SK-N-SH (cell line): Measurements from ENCODE around the gene CORO6. TPM values are rescaled to one million over a fixed set of nuclear protein-coding genes. Genes with fewer than 3 reads are reported as not detected.

Experiments used
- CTCF ChIA-PET: fragments of 300-600, 350-600 bp; formaldehyde crosslinking; extraction: SDS; loops from one replicate; lab custom pipeline; 2021; lab: Yijun Ruan, JAX
- POLR2A ChIA-PET: fragments of 350-600 bp; sonication (Branson Sonifier 250); formaldehyde crosslinking; extraction: SDS; loops from one replicate; lab custom pipeline; 2020; ENCODE audit warnings: antibody characterized with exemption, inconsistent platforms; lab: Yijun Ruan, JAX
- DNase-seq: peaks from one replicate; pipeline ENCODE4 v3.0.0; 2012
- H2AFZ ChIP-seq: fragments of 200-600 bp; sonication (generic); 2 replicates; pipeline ENCODE4 v1.8.1; 2016; ENCODE audit warnings: antibody characterized with exemption, mild to moderate bottlenecking, low read depth
- H3F3A ChIP-seq: fragments of 200-600 bp; sonication (generic); replicated peaks from 2 replicates; pipeline ENCODE3; 2016; ENCODE audit warnings: antibody characterized with exemption, mild to moderate bottlenecking; ENCODE audit not compliant: insufficient read depth
- H3K27ac ChIP-seq, 2 experiments: fragments of 200-500 bp in 1 of 2; fragments of 200-600 bp in 1 of 2; sonication (Bioruptor generic) in 1 of 2; sonication (generic), shearing (Covaris generic) in 1 of 2; 2 replicates each; pipeline versions ENCODE4 v1.5.1 to v1.6.1; 2014 to 2016; ENCODE audit warnings: low read depth in 2 of 2, inconsistent platforms in 1 of 2, low read length in 1 of 2, mild to moderate bottlenecking in 1 of 2, mixed read lengths in 1 of 2
- H3K27me3 ChIP-seq: fragments of 200-600 bp; sonication (generic), shearing (Covaris generic); 2 replicates; pipeline ENCODE4 v1.6.1; 2016; ENCODE audit warnings: mixed run types; ENCODE audit not compliant: insufficient read depth
- H3K36me3 ChIP-seq, 2 experiments: fragments of 200-500 bp in 1 of 2; fragments of 200-600 bp in 1 of 2; sonication (Bioruptor generic) in 1 of 2; sonication (generic) in 1 of 2; replicated peaks in 1 of 2; 2 replicates each; pipeline versions ENCODE3 to v1.5.1; 2014 to 2016; ENCODE audit warnings: low read length in 1 of 2, mild to moderate bottlenecking in 1 of 2; ENCODE audit not compliant: insufficient read depth in 2 of 2, control insufficient read depth in 1 of 2
- H3K4me1 ChIP-seq, 2 experiments: fragments of 200-500 bp in 1 of 2; fragments of 200-600 bp in 1 of 2; sonication (Bioruptor generic) in 1 of 2; sonication (generic), shearing (Covaris generic) in 1 of 2; 2 replicates each; pipeline versions ENCODE4 v1.5.1 to v1.6.1; 2014 to 2016; ENCODE audit warnings: low read depth in 1 of 2, low read length in 1 of 2, mixed run types in 1 of 2; ENCODE audit not compliant: insufficient read depth in 2 of 2, control insufficient read depth in 1 of 2
- H3K4me2 ChIP-seq: fragments of 200-600 bp; sonication (generic), shearing (Covaris generic); 2 replicates; pipeline ENCODE4 v1.6.1; 2017; ENCODE audit warnings: mixed run types
- H3K4me3 ChIP-seq, 2 experiments: fragments of 200-500 bp in 1 of 2; fragments of 200-600 bp in 1 of 2; sonication (Bioruptor generic) in 1 of 2; sonication (generic), shearing (Covaris generic) in 1 of 2; 2 replicates each; pipeline versions ENCODE4 v1.5.1 to v1.8.1; 2014 to 2016; ENCODE audit warnings: low read depth in 2 of 2, inconsistent platforms in 1 of 2, low read length in 1 of 2, mild to moderate bottlenecking in 1 of 2, mixed read lengths in 1 of 2, moderate library complexity in 1 of 2
- H3K79me2 ChIP-seq: fragments of 200-600 bp; sonication (generic); 2 replicates; pipeline ENCODE4 v1.8.1; 2017; ENCODE audit warnings: mild to moderate bottlenecking; ENCODE audit not compliant: insufficient read depth
- H3K9ac ChIP-seq: fragments of 200-600 bp; sonication (generic); 2 replicates; pipeline ENCODE4 v1.6.1; 2017; ENCODE audit warnings: mixed run types
- H3K9me2 ChIP-seq: fragments of 200-600 bp; sonication (generic); 2 replicates; pipeline ENCODE4 v1.6.1; 2017; ENCODE audit warnings: mixed run types
- H3K9me3 ChIP-seq: fragments of 200-600 bp; sonication (generic); 2 replicates; pipeline ENCODE4 v1.6.1; 2017; ENCODE audit warnings: mixed run types, mild to moderate bottlenecking, moderate library complexity
- H4K20me1 ChIP-seq: fragments of 200-600 bp; sonication (generic); 2 replicates; pipeline ENCODE4 v1.6.1; 2017; ENCODE audit warnings: mild to moderate bottlenecking, mixed run types; ENCODE audit not compliant: insufficient read depth
- CHD2 ChIP-seq: fragments of 150-350 bp; IDR thresholded peaks from 2 replicates; pipeline ENCODE4 v1.6.1; 2018; ENCODE audit warnings: low read length; ENCODE audit not compliant: partially characterized antibody
- ELF1 ChIP-seq: IDR thresholded peaks from 2 replicates; pipeline ENCODE4 v1.4.0; 2012
- FOSL2 ChIP-seq: IDR thresholded peaks from 2 replicates; pipeline ENCODE4 v1.4.0; 2012; ENCODE audit warnings: low read depth, mild to moderate bottlenecking, moderate library complexity, borderline replicate concordance
- JUND ChIP-seq: IDR thresholded peaks from 2 replicates; pipeline ENCODE4 v1.4.0; 2012
- MXI1 ChIP-seq: IDR thresholded peaks from 2 replicates; pipeline ENCODE4 v1.6.1; 2012; ENCODE audit warnings: mild to moderate bottlenecking, low read depth, low read length, improper control_type of control experiment
- RAD21 ChIP-seq: IDR thresholded peaks from 2 replicates; pipeline ENCODE4 v1.6.1; 2012; ENCODE audit warnings: mild to moderate bottlenecking, low read length
- REST ChIP-seq: IDR thresholded peaks from 2 replicates; pipeline ENCODE4 v1.6.1; 2012; ENCODE audit warnings: mild to moderate bottlenecking, low read depth, low read length, moderate library complexity
- YY1 ChIP-seq: IDR thresholded peaks from 2 replicates; pipeline ENCODE4 v1.4.0; 2012; ENCODE audit warnings: low read depth, mild to moderate bottlenecking
- WGBS: methylation state at CpG from one replicate; pipeline ENCODE4 v1.1.6; 2017; ENCODE audit warnings: low lambda C conversion rate; 5-methylcytosine and 5-hydroxymethylcytosine counted together
- polyA plus RNA-seq, 3 experiments: library from polyadenylated mRNA; depleted of rRNA; stranded (reverse); fragments of >200 nt; gene quantifications; 2 replicates each; pipeline ENCODE4 v1.2.3, GENCODE V29; 2012
- TF ChIP-seq, protein P1 (sequence below): fragments of 150-350 bp; IDR thresholded peaks from 2 replicates; pipeline ENCODE4 v1.6.1; 2016; ENCODE audit warnings: mild to moderate bottlenecking, low read depth, low read length
- TF ChIP-seq, protein P2 (sequence below): IDR thresholded peaks from 2 replicates; pipeline ENCODE4; 2012
- TF ChIP-seq, protein P3 (sequence below): fragments of 200-600 bp; sonication (generic); IDR thresholded peaks from 2 replicates; pipeline ENCODE4 v1.6.1; 2017; ENCODE audit warnings: antibody characterized with exemption, mild to moderate bottlenecking, moderate library complexity

Gene CORO6
- polyA plus RNA-seq, 1 of the 3 experiments (the other 2 are of a cell fraction), result 18.4 TPM

GRCh38 chr17:29595107-29595942 lies 27.4 kb downstream of the CORO6 start:
- DNase-seq, result no peak
- ChIA-PET POLR2A (interaction anchor here (0.9 kb wide), 1 partner anchor 26 kb away, joined by 3 read pairs; no protein-coding TSS in a partner anchor), CTCF (interaction anchor here (1.1 to 5.0 kb wide), 8 partner anchors 11 to 226 kb away, joined by 3 to 98 read pairs (median 4); partner anchors contain the start of genes ABHD15 and TP53I13)
- H3K27me3 ChIP-seq, result no peaks in the 10 kb centered on the region
- H4K20me1 ChIP-seq, result peaks cover 4% of the 10 kb centered on the region; the same call in 1 of the 2 replicates
- peaks cover 27 to 63% of the 10 kb centered on the region in 2 experiments for H3K4me1 ChIP-seq
- 57% methylated on average over 5 of the region's 7 CpGs for WGBS
- H3K4me3 ChIP-seq, result peak overlapping the region in 1 of 2 experiments; percentile 89; a peak in 1 of 4 replicates
- no peak for TF ChIP-seq ELF1
- TF ChIP-seq, protein P1, sequence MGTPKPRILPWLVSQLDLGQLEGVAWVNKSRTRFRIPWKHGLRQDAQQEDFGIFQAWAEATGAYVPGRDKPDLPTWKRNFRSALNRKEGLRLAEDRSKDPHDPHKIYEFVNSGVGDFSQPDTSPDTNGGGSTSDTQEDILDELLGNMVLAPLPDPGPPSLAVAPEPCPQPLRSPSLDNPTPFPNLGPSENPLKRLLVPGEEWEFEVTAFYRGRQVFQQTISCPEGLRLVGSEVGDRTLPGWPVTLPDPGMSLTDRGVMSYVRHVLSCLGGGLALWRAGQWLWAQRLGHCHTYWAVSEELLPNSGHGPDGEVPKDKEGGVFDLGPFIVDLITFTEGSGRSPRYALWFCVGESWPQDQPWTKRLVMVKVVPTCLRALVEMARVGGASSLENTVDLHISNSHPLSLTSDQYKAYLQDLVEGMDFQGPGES, result no peak
- no peak for TF ChIP-seq FOSL2
- TF ChIP-seq, protein P2, sequence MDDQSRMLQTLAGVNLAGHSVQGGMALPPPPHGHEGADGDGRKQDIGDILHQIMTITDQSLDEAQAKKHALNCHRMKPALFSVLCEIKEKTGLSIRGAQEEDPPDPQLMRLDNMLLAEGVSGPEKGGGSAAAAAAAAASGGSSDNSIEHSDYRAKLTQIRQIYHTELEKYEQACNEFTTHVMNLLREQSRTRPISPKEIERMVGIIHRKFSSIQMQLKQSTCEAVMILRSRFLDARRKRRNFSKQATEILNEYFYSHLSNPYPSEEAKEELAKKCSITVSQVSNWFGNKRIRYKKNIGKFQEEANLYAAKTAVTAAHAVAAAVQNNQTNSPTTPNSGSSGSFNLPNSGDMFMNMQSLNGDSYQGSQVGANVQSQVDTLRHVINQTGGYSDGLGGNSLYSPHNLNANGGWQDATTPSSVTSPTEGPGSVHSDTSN, result no peak
- H3K9ac ChIP-seq, result no peak overlapping the region
- peaks cover 27% of the 10 kb centered on the region for H3K79me2 ChIP-seq
- peaks cover 22% of the 10 kb centered on the region for H3F3A ChIP-seq
- H2AFZ ChIP-seq, result no peak overlapping the region
- H3K4me2 ChIP-seq, result peak overlapping the region; percentile 93
- H3K9me2 ChIP-seq, result no peaks in the 10 kb centered on the region
- H3K9me3 ChIP-seq, result no peaks in the 10 kb centered on the region
- peak overlapping the region in 1 of 2 experiments; percentile 91; a peak in 2 of 4 replicates for H3K27ac ChIP-seq
- no peaks in the 10 kb centered on the region for H3K36me3 ChIP-seq

- Histone ChIP-seq H3K4me2 (peak overlapping the region; percentile 93), H3K27ac (peak overlapping the region in 1 of 2 experiments; percentile 91; a peak in 2 of 4 replicates)
- WGBS, result 82% methylated on average over 8 of the region's 11 CpGs
These were observed 28.1 kb downstream of the CORO6 start for GRCh38 chr17:29594519-29595090.

More at GRCh38 chr17:29594519-29595090, 28.1 kb downstream of the CORO6 start:
- no peak for DNase-seq
- H3K4me3 ChIP-seq, result peak overlapping the region; percentile 65 to 89
- 0 out of 2 replicates have a peak, but pooled peaks cover 4% of the 10 kb centered on the region for H4K20me1 ChIP-seq
- H2AFZ ChIP-seq, result no peak overlapping the region
- H3K9me2 ChIP-seq, result no peaks in the 10 kb centered on the region
- ChIA-PET CTCF (interaction anchor here (0.6 to 5.0 kb wide), 12 partner anchors 12 to 642 kb away, joined by 3 to 98 read pairs (median 4); partner anchors contain the start of genes ABHD15 and TP53I13), POLR2A (no interaction called here)
- H3F3A ChIP-seq, result peaks cover 29% of the 10 kb centered on the region
- peaks cover 34 to 67% of the 10 kb centered on the region in 2 experiments for H3K4me1 ChIP-seq
- no peak overlapping the region for H3K9ac ChIP-seq
- no peaks in the 10 kb centered on the region for H3K36me3 ChIP-seq
- H3K27me3 ChIP-seq, result no peaks in the 10 kb centered on the region
- peaks cover 24% of the 10 kb centered on the region for H3K79me2 ChIP-seq
- no peaks in the 10 kb centered on the region for H3K9me3 ChIP-seq
- no peak for TF ChIP-seq MXI1
- TF ChIP-seq, protein P3, sequence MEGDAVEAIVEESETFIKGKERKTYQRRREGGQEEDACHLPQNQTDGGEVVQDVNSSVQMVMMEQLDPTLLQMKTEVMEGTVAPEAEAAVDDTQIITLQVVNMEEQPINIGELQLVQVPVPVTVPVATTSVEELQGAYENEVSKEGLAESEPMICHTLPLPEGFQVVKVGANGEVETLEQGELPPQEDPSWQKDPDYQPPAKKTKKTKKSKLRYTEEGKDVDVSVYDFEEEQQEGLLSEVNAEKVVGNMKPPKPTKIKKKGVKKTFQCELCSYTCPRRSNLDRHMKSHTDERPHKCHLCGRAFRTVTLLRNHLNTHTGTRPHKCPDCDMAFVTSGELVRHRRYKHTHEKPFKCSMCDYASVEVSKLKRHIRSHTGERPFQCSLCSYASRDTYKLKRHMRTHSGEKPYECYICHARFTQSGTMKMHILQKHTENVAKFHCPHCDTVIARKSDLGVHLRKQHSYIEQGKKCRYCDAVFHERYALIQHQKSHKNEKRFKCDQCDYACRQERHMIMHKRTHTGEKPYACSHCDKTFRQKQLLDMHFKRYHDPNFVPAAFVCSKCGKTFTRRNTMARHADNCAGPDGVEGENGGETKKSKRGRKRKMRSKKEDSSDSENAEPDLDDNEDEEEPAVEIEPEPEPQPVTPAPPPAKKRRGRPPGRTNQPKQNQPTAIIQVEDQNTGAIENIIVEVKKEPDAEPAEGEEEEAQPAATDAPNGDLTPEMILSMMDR, result no peak
- no peak for TF ChIP-seq RAD21
- no peak for TF ChIP-seq ELF1
- TF ChIP-seq REST, result no peak
- no peak for TF ChIP-seq JUND
- TF ChIP-seq CHD2, result no peak
- no peak for TF ChIP-seq YY1
